ENCODE data around the gene TIMM10.

DNA sequence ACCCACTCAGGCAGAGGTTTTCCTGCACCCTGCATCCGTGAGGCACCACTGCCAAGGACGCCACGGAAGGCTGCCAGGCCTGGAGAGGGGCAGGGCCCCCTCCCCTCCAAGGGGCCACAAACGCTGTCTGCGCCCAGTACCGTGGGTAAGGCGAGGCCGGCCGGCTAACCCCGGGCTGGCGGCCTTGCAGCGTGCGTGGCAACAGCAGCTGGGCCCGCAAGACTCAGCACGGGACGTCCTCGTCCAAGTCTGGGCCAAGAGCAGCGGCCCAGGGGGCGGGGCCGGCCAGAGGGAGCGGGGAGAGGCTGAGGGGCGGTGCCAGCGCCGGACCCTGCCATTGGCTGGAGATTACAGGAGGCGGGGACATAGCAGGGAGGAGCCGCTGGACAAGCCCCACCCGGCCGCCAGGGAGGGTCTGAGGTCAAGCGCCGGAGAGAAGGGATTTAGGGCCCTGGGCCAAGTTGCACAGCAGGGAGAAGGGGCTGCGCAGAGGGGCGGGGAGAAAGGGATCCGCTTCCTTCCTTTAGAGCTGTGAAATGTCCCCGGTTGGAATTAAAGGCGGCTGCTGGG is 31.1 kb downstream of the TIMM10 start:
- TF ChIP-seq, protein P1, sequence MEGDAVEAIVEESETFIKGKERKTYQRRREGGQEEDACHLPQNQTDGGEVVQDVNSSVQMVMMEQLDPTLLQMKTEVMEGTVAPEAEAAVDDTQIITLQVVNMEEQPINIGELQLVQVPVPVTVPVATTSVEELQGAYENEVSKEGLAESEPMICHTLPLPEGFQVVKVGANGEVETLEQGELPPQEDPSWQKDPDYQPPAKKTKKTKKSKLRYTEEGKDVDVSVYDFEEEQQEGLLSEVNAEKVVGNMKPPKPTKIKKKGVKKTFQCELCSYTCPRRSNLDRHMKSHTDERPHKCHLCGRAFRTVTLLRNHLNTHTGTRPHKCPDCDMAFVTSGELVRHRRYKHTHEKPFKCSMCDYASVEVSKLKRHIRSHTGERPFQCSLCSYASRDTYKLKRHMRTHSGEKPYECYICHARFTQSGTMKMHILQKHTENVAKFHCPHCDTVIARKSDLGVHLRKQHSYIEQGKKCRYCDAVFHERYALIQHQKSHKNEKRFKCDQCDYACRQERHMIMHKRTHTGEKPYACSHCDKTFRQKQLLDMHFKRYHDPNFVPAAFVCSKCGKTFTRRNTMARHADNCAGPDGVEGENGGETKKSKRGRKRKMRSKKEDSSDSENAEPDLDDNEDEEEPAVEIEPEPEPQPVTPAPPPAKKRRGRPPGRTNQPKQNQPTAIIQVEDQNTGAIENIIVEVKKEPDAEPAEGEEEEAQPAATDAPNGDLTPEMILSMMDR (IDR thresholded peaks at IDR 0.05): peak in 2 of 5 experiments; percentile 16 to 23
- TF ChIP-seq POLR2AphosphoS5 (IDR thresholded peaks at IDR 0.05) (peak in 2 of 3 donors; percentile 43 to 51), POLR2A (IDR thresholded peaks at IDR 0.05) (peak; percentile 26)

All from transverse colon (tissue), 4 donors.